Measurements from ENCODE around the gene PRPF40A.

PRPF40A gene

DNA sequence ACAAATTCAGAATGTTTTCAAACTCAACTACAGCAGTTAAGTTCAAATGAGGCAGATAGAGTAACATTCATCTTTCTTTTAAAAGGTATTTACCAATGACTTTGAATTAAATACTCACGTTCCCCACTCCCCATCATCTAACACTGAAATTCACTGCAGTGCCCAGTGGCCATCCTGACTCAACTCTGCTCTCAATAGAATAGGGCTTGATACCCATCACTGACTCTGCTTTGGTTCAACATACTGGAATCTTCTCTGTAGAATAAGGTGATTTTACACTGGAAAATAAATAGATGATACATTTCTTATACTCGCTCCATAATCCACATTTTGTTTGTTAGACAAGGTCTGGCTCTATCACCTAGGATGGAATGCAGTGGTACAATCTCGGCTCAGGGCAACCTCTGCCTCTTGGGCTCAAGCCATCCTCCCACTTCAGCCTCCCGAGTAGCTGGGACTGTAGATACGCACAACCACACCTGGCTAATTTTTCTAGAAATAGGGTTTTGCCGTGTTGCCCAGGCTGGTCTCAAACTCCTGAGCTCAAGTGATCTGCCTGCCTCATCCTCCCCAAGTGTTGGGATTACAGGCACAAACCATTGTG is 66.4 kb downstream of the PRPF40A start (continued):
- TF ChIP-seq ZFP3 (CRISPR knock-in tag; IDR thresholded peaks at IDR 0.05), result no peak
- no peak for TF ChIP-seq TCF4 (CRISPR knock-in tag; IDR thresholded peaks at IDR 0.05; ENCODE audit: borderline replicate concordance)
- TF ChIP-seq ARNTL (CRISPR knock-in tag; IDR thresholded peaks at IDR 0.05; ENCODE audit: borderline replicate concordance, low read depth), result no peak

DNA sequence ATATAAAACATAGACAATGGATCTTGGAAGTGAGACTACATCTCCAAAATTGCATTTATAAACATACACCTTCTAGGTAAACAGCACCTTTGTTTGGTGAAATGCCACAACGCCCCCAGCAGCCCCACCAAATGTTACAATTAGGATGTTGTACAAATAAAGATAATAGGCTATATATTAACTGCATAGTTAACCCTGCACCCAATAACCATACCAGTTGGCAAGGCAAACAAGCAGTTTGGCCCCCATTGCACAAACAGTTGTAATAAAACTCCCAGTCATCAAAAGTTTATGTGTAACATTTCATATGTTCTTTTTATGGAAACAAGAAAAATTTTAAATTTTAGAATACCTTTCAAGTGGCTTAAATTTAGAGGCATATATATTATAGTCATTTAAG is 67.3 kb downstream of the PRPF40A start:
- ATAC-seq, result no peak
- TF ChIP-seq ESRRG (CRISPR knock-in tag; IDR thresholded peaks at IDR 0.05) (no peak), TCF4 (CRISPR knock-in tag; IDR thresholded peaks at IDR 0.05; ENCODE audit: borderline replicate concordance) (no peak), ZNF8 (CRISPR knock-in tag; IDR thresholded peaks at IDR 0.05) (no peak), ZFP3 (CRISPR knock-in tag; IDR thresholded peaks at IDR 0.05) (no peak), RARB (CRISPR knock-in tag; IDR thresholded peaks at IDR 0.05) (no peak), SNAI2 (CRISPR knock-in tag; IDR thresholded peaks at IDR 0.05) (no peak), GLIS3 (CRISPR knock-in tag; IDR thresholded peaks at IDR 0.05) (no peak), ZC3H10 (CRISPR knock-in tag; IDR thresholded peaks at IDR 0.05) (no peak), ZNF565 (CRISPR knock-in tag; conservative IDR thresholded peaks at IDR 0.05; ENCODE audit: low read depth) (no peak), OSR1 (CRISPR knock-in tag; IDR thresholded peaks at IDR 0.05) (no peak), ZFP30 (CRISPR knock-in tag; IDR thresholded peaks at IDR 0.05) (no peak), BACH2 (CRISPR knock-in tag; IDR thresholded peaks at IDR 0.05; ENCODE audit: borderline replicate concordance) (no peak), CSDC2 (CRISPR knock-in tag; IDR thresholded peaks at IDR 0.05) (no peak), ARNTL (CRISPR knock-in tag; IDR thresholded peaks at IDR 0.05; ENCODE audit: borderline replicate concordance, low read depth) (no peak), TOX (CRISPR knock-in tag; IDR thresholded peaks at IDR 0.05; ENCODE audit: borderline replicate concordance) (no peak), PPARA (CRISPR knock-in tag; IDR thresholded peaks at IDR 0.05; ENCODE audit: borderline replicate concordance) (no peak)
- TF ChIP-seq, protein P1, sequence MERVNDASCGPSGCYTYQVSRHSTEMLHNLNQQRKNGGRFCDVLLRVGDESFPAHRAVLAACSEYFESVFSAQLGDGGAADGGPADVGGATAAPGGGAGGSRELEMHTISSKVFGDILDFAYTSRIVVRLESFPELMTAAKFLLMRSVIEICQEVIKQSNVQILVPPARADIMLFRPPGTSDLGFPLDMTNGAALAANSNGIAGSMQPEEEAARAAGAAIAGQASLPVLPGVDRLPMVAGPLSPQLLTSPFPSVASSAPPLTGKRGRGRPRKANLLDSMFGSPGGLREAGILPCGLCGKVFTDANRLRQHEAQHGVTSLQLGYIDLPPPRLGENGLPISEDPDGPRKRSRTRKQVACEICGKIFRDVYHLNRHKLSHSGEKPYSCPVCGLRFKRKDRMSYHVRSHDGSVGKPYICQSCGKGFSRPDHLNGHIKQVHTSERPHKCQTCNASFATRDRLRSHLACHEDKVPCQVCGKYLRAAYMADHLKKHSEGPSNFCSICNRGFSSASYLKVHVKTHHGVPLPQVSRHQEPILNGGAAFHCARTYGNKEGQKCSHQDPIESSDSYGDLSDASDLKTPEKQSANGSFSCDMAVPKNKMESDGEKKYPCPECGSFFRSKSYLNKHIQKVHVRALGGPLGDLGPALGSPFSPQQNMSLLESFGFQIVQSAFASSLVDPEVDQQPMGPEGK (CRISPR knock-in tag; IDR thresholded peaks at IDR 0.05; ENCODE audit: borderline replicate concordance), result no peak
- TF ChIP-seq, protein P2, sequence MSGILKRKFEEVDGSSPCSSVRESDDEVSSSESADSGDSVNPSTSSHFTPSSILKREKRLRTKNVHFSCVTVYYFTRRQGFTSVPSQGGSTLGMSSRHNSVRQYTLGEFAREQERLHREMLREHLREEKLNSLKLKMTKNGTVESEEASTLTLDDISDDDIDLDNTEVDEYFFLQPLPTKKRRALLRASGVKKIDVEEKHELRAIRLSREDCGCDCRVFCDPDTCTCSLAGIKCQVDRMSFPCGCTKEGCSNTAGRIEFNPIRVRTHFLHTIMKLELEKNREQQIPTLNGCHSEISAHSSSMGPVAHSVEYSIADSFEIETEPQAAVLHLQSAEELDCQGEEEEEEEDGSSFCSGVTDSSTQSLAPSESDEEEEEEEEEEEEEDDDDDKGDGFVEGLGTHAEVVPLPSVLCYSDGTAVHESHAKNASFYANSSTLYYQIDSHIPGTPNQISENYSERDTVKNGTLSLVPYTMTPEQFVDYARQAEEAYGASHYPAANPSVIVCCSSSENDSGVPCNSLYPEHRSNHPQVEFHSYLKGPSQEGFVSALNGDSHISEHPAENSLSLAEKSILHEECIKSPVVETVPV (CRISPR knock-in tag; IDR thresholded peaks at IDR 0.05), result no peak
- TF ChIP-seq, protein P3, sequence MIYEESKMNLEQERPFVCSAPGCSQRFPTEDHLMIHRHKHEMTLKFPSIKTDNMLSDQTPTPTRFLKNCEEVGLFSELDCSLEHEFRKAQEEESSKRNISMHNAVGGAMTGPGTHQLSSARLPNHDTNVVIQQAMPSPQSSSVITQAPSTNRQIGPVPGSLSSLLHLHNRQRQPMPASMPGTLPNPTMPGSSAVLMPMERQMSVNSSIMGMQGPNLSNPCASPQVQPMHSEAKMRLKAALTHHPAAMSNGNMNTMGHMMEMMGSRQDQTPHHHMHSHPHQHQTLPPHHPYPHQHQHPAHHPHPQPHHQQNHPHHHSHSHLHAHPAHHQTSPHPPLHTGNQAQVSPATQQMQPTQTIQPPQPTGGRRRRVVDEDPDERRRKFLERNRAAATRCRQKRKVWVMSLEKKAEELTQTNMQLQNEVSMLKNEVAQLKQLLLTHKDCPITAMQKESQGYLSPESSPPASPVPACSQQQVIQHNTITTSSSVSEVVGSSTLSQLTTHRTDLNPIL (CRISPR knock-in tag; IDR thresholded peaks at IDR 0.05; ENCODE audit: low read depth), result no peak
- TF ChIP-seq, protein P4, sequence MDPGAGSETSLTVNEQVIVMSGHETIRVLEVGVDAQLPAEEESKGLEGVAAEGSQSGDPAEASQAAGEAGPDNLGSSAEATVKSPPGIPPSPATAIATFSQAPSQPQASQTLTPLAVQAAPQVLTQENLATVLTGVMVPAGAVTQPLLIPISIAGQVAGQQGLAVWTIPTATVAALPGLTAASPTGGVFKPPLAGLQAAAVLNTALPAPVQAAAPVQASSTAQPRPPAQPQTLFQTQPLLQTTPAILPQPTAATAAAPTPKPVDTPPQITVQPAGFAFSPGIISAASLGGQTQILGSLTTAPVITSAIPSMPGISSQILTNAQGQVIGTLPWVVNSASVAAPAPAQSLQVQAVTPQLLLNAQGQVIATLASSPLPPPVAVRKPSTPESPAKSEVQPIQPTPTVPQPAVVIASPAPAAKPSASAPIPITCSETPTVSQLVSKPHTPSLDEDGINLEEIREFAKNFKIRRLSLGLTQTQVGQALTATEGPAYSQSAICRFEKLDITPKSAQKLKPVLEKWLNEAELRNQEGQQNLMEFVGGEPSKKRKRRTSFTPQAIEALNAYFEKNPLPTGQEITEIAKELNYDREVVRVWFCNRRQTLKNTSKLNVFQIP (CRISPR knock-in tag; IDR thresholded peaks at IDR 0.05; ENCODE audit: borderline replicate concordance, low read depth), result no peak

DNA sequence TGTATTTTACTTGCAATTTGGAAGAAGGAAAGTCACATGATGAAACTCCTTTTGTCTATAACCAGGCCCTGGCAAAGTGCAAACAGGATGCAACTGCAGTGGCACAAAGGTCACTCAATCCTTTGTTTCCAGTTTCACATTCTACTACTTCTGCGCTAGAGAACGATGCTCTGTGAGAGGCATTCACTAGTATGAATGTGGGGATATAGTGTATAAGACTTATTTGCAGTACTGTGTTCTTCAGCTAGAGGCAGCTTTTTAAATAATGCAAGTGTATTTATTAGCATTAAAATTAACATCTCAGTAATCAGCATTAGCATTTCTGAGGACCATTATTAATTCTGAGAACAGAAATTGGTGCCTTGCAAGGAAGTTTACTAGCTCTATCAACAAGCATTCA is 68.9 kb downstream of the PRPF40A start:
- TF ChIP-seq GLIS3 (CRISPR knock-in tag; IDR thresholded peaks at IDR 0.05), result no peak
- no peak for TF ChIP-seq ZFP30 (CRISPR knock-in tag; IDR thresholded peaks at IDR 0.05)
- TF ChIP-seq ZNF70 (CRISPR knock-in tag; IDR thresholded peaks at IDR 0.05), result no peak
- TF ChIP-seq TCF4 (CRISPR knock-in tag; IDR thresholded peaks at IDR 0.05; ENCODE audit: borderline replicate concordance), result no peak
- no peak; the same call in 1 of the 2 replicates for TF ChIP-seq ZC3H10 (CRISPR knock-in tag; IDR thresholded peaks at IDR 0.05)
- no peak for TF ChIP-seq SNAI2 (CRISPR knock-in tag; IDR thresholded peaks at IDR 0.05)
- TF ChIP-seq, protein P3 (CRISPR knock-in tag; IDR thresholded peaks at IDR 0.05; ENCODE audit: low read depth), result no peak
- TF ChIP-seq, protein P5, sequence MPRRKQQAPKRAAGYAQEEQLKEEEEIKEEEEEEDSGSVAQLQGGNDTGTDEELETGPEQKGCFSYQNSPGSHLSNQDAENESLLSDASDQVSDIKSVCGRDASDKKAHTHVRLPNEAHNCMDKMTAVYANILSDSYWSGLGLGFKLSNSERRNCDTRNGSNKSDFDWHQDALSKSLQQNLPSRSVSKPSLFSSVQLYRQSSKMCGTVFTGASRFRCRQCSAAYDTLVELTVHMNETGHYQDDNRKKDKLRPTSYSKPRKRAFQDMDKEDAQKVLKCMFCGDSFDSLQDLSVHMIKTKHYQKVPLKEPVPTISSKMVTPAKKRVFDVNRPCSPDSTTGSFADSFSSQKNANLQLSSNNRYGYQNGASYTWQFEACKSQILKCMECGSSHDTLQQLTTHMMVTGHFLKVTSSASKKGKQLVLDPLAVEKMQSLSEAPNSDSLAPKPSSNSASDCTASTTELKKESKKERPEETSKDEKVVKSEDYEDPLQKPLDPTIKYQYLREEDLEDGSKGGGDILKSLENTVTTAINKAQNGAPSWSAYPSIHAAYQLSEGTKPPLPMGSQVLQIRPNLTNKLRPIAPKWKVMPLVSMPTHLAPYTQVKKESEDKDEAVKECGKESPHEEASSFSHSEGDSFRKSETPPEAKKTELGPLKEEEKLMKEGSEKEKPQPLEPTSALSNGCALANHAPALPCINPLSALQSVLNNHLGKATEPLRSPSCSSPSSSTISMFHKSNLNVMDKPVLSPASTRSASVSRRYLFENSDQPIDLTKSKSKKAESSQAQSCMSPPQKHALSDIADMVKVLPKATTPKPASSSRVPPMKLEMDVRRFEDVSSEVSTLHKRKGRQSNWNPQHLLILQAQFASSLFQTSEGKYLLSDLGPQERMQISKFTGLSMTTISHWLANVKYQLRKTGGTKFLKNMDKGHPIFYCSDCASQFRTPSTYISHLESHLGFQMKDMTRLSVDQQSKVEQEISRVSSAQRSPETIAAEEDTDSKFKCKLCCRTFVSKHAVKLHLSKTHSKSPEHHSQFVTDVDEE (CRISPR knock-in tag; IDR thresholded peaks at IDR 0.05), result no peak
- TF ChIP-seq, protein P1 (CRISPR knock-in tag; IDR thresholded peaks at IDR 0.05; ENCODE audit: borderline replicate concordance), result no peak
- TF ChIP-seq ARNTL (CRISPR knock-in tag; IDR thresholded peaks at IDR 0.05; ENCODE audit: borderline replicate concordance, low read depth), result no peak
- TF ChIP-seq ESRRG (CRISPR knock-in tag; IDR thresholded peaks at IDR 0.05), result no peak
- no peak for TF ChIP-seq ZFP3 (CRISPR knock-in tag; IDR thresholded peaks at IDR 0.05)
- TF ChIP-seq, protein P2 (CRISPR knock-in tag; IDR thresholded peaks at IDR 0.05), result no peak
- TF ChIP-seq RARB (CRISPR knock-in tag; IDR thresholded peaks at IDR 0.05), result no peak
- peak; percentile 51 for ATAC-seq
